ENCODE results near the gene GABRE. TPM values are rescaled to one million over a fixed set of nuclear protein-coding genes. Genes with fewer than 3 reads are reported as not detected.

GABRE gene, protein sequence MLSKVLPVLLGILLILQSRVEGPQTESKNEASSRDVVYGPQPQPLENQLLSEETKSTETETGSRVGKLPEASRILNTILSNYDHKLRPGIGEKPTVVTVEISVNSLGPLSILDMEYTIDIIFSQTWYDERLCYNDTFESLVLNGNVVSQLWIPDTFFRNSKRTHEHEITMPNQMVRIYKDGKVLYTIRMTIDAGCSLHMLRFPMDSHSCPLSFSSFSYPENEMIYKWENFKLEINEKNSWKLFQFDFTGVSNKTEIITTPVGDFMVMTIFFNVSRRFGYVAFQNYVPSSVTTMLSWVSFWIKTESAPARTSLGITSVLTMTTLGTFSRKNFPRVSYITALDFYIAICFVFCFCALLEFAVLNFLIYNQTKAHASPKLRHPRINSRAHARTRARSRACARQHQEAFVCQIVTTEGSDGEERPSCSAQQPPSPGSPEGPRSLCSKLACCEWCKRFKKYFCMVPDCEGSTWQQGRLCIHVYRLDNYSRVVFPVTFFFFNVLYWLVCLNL
- polyA plus RNA-seq (ENCODE audit: insufficient read length), result 37.8 TPM

DNA sequence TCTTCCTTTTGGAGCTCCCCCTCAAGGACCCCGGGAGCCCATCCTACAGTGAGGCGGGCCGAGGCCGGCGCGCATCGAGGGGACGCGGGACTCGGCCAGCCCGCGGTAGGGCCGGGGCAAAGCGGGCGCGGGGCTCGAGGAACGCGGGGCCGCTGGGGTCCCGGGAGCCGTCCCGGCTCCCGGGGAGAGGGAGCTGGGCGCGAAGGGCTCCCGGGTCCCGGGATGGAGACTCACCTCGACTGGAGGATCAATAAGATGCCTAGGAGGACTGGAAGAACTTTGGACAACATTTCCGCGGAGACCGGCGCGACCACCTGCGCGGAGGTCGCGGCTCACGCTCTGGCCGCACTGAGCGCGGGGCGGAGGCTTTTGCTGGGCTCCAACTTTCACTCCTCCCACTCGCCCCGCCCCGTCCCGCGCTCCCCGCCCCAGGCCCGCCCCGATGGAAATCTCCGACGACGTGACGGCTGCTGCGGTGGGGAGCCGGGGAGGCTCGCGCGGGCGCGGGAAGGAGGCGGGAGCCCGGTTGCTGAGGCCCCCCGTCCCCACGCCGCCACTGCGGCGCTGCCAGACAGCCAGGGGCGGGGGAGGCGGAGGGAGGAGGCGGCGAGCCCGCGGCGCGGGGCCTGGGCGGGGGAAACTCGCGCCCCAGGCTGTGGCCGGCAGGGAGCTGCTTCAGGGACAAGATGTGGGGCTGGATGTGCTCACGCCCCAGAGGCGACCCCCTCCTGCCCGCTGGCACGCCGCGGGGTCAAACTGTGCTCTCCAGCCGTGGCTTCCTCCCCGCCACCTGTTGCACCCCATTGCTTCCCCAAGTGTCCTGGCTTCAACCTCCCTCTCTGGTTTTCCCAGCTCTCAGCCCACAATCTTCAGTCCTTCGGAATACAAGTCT is at the start of gene GABRE:
TSS of gene GABRE (minus strand) at position 341 of the 892 bp plus-strand sequence. CDS start at position 290, 51 bp downstream.
- peak; percentile 66 for DNase-seq

DNA sequence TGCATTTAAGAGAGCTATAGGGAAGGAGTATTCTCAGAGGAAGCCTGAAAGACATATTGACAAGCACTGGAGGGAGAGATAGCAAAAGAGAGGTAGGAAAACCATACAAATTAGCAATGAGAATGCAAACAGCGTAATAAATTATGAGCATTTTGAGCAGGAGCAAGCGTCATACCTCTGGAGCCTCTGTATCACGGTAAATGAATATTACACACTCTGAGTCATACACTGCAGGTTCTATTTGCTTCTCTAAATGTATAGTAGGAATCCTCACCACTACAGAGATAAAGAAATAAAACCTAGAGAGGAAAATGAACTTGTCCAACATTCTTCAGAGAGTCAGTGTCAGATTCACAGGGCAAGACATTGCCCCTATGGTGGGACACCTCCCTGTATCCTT is 46.4 kb upstream of the GABRE start:
- no peak for DNase-seq

DNA sequence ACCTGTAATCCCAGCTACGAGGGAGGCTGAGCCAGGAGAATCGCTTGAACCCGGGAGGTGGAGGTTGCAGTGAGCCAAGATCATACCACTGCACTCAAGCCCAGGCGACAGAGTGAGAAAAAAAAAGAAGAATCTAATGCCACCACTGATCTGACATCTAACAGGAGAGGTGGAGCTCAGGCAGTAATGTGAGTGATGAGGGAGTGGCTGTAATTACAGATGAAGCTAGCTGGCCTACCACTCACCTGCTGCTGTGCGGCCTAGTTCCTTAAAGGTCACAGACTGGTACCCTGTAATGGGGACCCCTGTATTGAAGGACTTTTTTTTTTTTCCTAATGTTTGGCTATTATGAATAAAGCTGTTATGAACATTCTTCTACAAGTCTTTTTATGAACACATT is 25.3 kb upstream of the GABRE start:
- no peak for DNase-seq

DNA sequence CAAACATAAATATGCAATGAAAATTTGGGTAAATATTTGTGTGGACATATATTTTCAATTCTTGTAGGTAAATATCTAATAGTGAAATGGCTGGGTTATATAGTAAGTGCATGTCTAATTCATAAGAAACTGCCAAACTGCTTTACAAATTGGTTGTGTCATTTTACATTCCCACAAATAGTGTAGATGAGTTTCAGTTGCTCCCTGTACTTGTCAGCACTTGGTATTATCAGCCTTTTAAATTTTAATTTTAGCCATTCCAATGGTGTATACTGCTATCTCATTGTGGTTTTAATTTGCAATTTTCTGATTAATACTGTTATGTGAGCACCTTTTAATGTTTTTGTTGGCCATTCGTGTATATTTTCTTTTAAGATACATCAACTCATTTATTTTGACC is 23.1 kb upstream of the GABRE start:
- no peak for DNase-seq

DNA sequence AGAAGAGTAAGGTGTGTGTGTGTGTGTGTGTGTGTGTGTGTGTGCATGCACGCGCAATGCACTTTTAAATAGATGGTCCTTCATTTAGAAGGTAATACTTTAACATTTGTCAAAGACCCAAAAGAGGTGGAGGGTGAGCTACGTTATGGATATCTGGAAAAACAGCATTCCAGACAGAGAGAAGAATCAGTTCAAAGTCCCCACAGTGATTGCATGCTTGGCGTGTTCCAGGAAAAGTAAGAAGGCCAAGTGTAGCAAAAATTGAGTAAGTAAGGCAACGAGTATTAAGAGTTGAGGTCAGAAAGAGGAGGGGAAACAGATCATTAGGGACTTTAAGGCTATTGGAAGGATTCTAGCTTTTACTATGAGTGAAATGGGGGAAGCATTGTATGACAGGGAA is 21.9 kb upstream of the GABRE start:
- DNase-seq, result no peak

DNA sequence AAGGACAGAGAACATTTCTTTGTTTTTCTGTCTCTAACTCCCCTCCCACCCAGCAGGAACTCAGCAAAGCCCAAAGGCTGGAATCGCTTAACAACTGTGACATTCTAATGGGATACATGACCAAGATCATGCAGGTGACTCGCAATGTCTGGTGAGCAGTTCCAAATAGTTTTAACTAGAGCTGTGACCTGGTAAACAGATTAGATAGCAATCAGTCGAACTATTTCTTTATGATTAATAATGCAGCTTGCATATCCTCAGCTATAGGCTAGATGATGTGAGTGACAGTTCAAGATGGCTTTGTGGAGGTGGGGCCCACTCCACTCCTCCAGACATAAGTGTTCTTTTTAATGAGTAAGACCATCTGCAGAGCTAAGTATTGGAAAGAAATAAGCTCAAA is 20.0 kb upstream of the GABRE start:
- DNase-seq, result no peak

DNA sequence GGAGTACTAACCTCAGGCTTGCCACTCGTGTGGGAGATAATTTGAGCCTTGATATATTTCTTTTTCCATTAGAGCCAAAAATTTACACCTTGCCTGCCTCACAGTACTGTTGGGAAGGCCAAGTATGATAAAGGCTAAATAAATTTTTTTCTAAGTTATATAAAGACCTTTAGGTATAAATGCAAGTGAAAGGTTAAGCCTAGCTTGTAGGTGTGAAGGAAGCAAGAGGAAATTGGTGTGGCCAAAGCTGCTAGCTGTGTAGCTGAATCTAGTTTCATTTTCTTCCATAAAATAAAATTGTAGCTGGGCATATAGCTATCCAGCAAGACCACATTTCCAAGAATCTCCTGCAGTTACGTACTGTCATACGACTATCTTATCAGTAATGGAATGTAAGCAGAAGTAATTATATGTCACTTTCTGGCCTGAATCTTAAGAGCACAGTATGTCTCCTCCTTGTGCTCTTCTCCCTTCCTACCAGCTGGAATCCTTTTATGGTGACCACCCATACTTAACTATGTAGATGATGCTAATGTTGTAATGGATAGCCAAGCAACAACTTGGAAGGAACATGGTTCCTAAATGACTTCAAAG is 14.3 kb upstream of the GABRE start:
- no peak for DNase-seq

DNA sequence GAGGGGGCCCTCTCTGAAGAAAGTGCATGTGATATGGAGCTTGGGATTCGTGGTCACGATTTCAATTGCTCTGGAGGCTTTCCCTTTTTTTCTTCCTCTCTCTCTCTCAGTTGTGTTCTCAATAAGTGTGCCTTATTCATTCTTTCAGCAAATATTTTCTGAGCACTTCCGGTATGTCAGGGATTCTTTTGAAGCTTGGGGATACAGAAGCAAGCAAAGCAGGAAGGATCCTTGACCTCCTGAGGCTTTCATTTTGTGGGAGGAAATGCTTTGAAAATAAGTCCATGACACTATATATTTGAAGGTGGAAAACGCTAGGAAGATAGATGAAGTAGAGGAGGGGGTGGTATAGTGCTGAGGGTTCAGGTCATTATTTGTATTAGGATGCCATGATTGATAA is 12.6 kb upstream of the GABRE start:
- DNase-seq, result no peak

DNA sequence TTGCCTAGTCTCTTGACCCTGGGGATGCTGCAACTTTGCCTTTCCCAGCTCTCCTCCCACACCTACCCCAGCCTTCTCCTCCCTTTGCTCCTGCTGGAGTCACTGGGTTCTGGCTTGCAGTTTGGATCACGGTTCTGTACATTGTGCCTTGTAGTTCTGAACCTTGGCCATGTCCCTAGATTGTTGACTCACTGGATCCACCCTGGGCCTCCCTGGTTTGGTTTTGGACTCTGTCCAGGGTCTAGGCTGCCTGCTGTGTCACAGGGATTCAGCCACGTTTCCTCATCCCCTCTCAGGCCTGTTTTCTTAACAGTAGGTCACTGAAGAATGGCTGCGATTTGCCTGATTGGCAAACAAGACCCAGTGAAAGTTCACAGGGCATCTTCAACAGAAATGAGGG is 11.5 kb upstream of the GABRE start:
- DNase-seq, result no peak

DNA sequence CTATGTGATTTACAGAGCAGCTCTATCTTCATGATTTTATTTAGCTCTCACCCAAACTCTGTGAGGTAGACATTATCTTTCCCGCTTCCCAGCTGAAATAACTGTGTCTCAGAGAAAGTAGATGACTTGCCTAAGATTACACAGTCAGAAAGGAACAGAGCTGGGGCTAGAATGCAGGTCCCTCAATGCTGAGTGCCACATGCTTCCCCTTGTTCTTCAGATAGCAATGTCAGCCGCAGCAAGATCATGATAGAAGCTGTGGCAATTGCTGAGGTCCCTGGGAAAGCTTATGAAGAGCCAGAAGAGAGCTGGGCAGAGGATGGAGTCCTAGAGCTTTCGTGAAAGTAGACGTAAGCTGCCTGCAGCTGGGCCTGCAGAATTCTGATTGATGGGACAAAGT is 11.1 kb upstream of the GABRE start:
- DNase-seq, result no peak

DNA sequence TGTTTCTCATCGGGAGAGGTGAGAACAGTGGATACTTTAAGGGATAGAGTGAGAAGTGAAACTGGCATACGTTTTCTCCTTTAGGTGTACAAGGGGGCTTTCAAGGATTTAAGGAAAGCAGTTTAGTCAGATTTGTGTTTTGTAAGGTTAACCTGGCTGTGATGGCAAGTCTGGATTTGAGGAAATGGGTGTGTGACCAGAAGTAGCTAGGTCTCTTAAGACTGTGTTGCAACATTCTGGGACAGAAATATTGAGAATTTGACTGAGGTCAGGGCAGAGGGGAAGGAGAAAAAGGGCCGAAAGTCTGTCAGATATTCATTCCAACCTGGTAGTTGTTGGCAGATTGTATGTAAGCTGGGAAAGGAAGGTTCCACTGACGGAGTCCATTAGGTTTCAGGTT is 10.4 kb upstream of the GABRE start:
- no peak for DNase-seq

DNA sequence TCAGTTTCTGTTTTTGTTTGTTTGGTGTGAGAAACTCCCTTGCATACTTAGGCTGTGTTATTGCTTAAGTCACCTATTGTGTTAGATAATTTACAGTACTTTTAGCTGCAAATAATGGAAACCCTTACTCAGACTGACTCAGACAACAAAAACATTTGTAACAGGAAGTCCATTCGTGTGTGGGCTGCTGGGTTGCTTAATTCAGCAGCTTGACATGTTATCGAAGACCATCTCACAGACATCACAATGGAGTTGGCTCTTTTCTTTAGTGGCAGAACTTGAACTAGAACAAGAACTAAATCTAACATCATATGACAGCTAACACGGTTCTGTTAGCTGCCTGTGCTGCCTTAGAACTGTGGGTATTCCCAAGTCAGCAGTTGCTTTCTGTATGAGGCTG is 9.9 kb upstream of the GABRE start:
- no peak for DNase-seq

DNA sequence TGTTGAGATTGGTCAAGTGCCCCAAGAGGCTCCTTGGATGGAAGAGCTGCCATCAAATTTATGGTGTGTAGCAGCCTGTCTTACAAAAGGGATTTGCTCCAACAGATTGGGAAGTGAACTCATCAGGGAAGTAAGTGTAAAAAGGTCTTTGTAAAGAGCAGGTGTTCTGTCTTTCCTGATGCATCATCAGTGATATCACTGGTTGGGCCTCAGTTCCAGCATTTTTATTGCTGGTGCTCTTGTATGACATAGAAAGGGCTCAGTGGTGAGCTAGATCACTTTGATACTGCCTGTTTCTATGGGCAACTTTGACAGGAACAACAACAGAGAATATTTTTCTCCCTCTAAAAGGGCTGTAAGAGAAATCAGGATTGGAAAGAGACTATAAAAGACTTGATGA is 8.7 kb upstream of the GABRE start:
- DNase-seq, result no peak

DNA sequence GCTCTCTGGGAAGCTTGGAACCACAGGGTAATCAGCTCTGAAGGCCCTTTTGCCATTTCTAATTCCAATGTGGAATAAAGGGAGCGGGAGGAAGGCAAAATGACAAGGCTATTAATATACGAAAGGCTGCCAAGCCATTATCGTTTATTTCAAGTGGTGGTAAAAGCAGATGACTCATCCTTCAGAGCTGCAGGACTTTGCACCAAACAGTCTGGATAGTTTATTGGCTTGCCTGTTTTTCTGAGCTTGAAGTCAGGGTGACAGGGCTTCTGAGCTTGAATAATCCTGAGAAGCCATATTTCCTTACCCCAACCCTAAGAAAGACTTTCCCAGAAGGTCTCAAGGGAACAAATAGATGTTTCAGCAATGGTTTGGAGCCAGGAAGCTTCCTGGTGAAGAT is 7.7 kb upstream of the GABRE start:
- no peak for DNase-seq

DNA sequence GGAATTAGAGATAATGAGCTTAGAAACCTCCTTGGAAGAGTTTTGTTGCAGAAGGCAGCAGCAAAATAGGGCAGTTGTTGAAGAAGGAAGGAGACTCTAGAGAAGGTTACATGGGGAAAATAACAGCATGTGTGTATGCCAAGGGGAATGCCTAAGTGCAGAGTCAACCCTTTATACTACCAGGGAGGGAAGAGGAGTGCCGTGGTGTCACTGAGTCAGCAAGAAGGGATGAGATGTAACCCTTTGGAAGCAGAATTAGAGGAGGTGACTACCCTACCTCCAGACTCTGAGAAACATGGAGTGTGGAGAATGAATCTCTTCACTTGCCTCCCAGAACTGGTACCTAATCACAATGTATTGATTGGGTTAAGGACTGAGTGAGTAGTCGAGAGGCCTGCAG is 6.7 kb upstream of the GABRE start:
- no peak for DNase-seq

DNA sequence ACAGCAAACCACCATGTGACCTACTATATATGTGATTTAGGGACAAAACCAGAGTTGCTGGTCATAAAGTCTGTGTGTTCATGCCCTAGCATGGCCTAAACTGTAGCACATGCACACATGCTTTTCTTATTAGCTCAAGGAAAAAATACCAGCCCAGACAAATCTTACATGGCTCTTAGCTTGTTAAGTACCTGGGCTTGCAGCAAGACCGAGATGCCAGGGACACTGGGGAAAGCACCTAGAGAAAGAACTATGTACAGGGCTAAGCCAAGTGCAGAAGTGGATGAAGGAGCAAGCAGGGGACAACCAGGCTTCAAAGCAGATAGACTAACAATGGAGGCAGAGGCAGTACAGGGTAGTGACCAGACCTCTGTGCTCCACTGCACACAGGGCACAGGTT is 3.4 kb upstream of the GABRE start:
- no peak for DNase-seq

DNA sequence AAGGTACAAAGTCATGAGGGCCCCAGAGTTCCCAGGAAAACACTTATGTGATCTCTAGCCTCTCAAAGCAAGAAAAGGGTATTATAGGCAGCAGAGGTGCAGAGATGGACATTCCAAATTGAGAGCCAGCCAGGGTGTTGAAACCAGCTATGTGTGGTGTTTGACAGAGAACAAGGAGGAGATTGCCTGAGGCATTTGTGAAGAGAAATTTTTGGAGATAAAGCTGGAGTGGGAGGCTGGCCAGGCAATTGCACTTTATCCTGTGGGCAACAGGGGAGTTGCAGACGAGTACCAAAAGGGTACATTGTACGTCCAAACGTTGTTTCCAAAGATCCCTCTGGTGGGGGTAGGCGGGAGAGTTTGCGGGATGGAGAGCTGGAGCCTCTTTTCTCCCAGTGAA is 2.5 kb upstream of the GABRE start:
- DNase-seq, result no peak

DNA sequence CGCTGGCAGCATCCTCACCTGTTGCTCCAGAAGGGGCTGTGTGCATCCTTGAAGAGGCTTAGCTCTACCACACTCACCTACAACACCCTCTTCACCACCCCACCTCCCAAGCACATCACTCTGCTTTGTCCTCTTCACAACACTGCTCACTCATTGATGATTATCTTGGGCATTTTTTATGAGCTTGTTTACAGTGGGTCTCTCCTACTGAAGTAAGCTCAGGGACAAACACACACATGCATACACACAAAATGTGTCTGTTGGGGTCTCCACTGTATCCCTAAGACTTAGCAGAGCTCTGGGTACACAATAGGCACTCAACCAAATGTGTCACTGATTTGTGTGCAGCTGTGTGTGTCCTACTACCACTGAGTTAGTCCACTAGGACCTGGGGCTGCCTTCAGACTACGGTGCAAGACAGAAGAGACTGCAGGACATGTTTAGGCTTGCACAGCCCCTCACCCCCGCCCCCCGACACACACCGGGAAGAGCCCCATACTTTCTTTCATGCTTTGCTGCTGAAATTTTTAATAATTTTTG is 1.3 kb upstream of the GABRE start:
- no peak for DNase-seq

DNA sequence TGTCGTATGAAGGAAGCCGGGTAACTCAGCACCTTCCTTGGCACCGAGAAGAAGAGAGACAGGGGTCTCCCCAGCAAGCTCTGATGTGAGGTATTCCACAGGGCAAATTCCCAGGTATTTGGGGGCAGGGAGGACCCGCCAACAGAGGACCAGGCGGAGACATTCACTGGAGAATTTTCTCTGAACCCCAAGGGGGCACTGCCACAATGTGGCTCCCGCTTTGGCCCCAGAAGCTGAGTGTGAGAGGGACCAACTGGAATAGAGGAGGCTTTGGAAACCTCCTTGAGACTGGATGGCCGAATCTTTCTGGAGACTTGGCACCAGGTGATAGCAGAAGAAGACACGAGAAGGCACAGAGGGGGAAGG is 735 bp upstream of the GABRE start:
- no peak for DNase-seq

DNA sequence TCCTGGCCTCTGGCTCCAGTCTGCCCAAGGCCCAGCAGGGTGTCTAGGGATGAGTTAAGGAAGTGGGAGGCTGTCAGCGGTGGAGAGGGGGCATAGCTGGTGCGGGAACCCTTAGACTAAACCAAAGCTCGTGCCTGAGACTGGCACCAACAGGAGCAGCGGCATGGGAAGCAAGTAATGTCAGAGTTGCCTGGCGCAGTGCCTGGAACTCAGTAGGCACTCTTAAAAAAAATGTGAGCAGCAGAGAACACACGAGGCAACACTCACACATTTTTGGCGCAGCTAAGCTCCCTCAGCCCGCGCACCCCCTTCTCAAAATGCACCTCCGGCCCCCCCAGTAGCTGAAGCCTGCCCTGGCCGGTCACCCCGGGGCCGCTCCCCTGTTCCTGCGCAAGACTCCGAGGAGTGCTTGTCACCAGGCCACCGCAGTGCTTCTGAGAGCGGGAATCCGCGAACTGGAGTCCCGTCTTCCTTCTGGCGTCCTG is 583 bp downstream of the GABRE start:
- no peak for DNase-seq

DNA sequence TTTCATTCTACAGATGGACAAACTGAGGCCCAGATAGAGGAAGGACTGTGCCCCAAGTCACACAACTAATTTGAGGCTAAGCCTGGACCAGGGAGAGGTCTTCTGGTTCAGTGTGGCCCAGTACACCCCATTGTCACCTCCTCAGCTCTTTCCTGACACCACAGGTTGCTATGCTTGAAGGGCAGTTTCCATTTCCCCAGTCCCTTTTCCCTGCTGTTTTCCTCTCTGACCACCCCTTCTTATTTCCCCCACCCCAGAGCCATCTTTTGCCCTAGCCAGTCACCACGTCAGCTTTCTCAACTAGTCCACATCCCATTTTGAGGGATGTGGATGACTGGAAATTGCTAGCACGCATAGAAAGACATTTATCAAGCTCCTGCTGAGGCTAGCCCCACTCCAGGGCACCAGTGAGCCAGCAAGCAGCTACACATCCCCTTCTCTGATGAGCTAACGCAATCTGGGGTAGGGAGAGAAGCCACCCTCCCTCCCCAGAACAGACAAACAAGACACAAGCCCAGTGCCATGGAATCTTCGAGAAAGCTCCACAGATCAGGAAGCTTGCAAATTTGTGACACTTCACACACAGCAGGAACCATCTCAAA is 1.3 kb downstream of the GABRE start:
- DNase-seq, result no peak

DNA sequence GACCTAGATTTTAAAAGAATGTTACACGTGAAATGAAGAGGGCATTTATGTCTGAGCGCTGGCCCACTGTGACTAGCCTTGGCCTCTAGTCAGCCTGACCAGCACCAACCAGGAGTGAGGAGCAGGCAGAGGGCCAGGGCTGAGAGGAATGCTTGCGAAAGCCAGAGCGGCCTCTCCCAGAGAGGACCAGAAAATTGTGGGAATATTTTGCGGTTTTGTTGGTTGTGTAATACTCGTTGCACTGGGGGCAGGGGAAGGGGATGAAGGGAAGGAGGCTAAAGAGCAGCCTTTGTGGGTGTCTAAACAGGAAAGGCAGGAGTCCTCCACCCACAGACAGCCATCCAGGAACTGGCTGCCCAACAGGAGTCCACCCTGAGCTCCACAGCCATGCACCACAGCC is 3.8 kb downstream of the GABRE start:
- DNase-seq, result no peak
